CD4-positive, alpha-beta T cell treated with Interleukin-4 for 4 hours (primary cell): Measurements from ENCODE around the gene C2CD3.
"Not testable (repeated sequence)": the region's sequence is repeated elsewhere in the genome, so short reads cannot be mapped to it uniquely, and the experiment has no call there.

ENCODE experiments used
- DNase-seq: peaks from one replicate; pipeline ENCODE4 v3.0.0-alpha.2; 2020

The C2CD3 gene

GRCh38 chr11:74120260-74121035 is 50.4 kb downstream of the C2CD3 start:
- not testable (repeated sequence) for DNase-seq

GRCh38 chr11:74116719-74117118 is 54.1 kb downstream of the C2CD3 start:
- DNase-seq = no peak

GRCh38 chr11:74112877-74113276 is 57.9 kb downstream of the C2CD3 start:
- no peak for DNase-seq

GRCh38 chr11:74106124-74106523 is 64.7 kb downstream of the C2CD3 start:
- no peak for DNase-seq

- no peak for DNase-seq
Measured at GRCh38 chr11:74102321-74102720, 68.5 kb downstream of the C2CD3 start.

- no peak for DNase-seq
Measured at GRCh38 chr11:74100735-74101134, 70.1 kb downstream of the C2CD3 start.

- no peak for DNase-seq
Measured at GRCh38 chr11:74100231-74100630, 70.6 kb downstream of the C2CD3 start.

- DNase-seq = no peak
Measured at GRCh38 chr11:74097686-74098237, 73.0 kb downstream of the C2CD3 start.

- DNase-seq = no peak
Measured at GRCh38 chr11:74094393-74094792, 76.4 kb downstream of the C2CD3 start.

- DNase-seq = no peak
Measured at GRCh38 chr11:74092425-74092824, 78.4 kb downstream of the C2CD3 start.

GRCh38 chr11:74091549-74091948 is 79.3 kb downstream of the C2CD3 start:
- DNase-seq = no peak

- DNase-seq = peak; percentile 39
Measured at GRCh38 chr11:74090701-74091100, 80.1 kb downstream of the C2CD3 start.

- peak; percentile 11 for DNase-seq
Measured at GRCh38 chr11:74086242-74086884, 84.4 kb downstream of the C2CD3 start.

GRCh38 chr11:74085542-74085892 is 85.3 kb downstream of the C2CD3 start:
- no peak for DNase-seq

- no peak for DNase-seq
Measured at GRCh38 chr11:74084796-74085541, 85.8 kb downstream of the C2CD3 start.

- not testable (repeated sequence) for DNase-seq
Measured at GRCh38 chr11:74083927-74084326, 86.9 kb downstream of the C2CD3 start.

GRCh38 chr11:74081428-74081827 is 89.4 kb downstream of the C2CD3 start:
- no peak for DNase-seq

GRCh38 chr11:74077193-74077592 is 93.6 kb downstream of the C2CD3 start:
- no peak for DNase-seq

GRCh38 chr11:74072721-74073120 is 98.1 kb downstream of the C2CD3 start:
- DNase-seq = no peak

GRCh38 chr11:74072286-74072685 is 98.5 kb downstream of the C2CD3 start:
- DNase-seq = no peak

- no peak for DNase-seq
Measured at GRCh38 chr11:74070723-74071492, 99.9 kb downstream of the C2CD3 start.

GRCh38 chr11:74069146-74070046 is 101.4 kb downstream of the C2CD3 start:
- no peak for DNase-seq
